ENCODE results near the gene ERP29.
"Not testable (repeated sequence)": the region's sequence is repeated elsewhere in the genome, so short reads cannot be mapped to it uniquely, and the experiment has no call there.

The ERP29 gene

DNA sequence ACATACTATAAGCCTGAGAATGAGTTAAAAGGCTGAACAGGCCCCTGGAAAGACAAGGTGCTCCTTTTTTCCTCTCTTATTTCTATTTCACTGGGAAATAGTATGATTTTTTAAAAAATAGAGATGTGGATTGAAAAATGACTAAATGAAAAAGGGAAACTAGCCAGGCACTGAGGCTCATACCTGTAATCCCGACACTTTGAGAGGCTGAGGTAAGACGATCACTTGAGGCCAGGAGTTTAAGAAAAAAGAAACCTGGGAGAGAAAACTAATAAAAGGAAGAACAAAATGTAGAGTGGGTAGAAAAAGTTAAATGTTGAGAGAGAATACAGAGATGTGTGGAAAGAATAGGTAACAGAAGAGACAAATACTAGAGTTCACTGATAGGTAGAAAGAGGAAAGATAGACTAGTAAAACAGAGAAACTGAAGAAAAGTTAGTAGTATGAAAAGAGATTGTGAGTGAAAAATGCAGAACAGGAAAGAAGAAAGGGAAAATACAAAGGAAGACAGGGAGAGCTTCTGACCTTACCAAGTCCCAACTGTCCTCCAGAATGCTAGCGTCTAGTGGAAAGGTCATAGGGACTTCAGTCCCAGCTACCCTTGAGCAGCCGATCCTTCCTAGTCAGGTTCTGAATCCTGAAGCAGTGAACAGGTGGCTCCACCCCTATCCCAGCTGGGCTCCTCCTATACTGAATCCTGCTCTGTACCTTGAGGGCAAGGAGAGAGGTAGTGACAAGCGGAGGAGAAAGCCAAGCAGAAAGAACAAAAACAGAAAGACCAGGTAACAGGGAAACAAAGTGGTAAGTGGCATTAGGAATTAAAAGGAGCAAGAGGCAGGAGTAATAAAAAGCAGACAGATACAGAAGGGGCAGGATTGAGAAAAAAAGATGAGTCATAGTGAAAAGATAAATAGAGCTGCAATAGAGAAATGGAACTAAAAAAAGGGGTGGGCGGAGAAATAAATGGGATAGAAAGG lies 7.5 kb upstream of the ERP29 start:
- DNase-seq = no peak

DNA sequence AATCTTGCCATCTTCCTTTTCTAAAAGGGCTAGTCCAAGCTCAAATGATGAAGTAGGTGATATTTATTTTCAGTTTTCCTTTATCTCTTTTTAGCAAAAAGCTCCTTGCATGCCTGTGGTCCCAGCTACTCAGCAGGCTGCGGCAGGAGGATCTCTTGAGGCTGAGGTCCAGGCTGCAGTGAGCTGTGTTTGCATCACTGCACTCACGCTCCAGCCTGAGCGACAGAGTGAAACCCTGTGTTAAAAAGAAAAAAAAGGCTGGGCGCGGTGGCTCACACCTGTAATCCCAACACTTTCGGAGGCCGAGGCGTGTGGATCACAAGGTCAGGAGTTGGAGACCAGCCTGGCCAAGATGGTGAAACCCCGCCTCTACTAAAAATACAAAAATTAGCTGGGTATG lies 5.3 kb upstream of the ERP29 start:
- DNase-seq = no peak

DNA sequence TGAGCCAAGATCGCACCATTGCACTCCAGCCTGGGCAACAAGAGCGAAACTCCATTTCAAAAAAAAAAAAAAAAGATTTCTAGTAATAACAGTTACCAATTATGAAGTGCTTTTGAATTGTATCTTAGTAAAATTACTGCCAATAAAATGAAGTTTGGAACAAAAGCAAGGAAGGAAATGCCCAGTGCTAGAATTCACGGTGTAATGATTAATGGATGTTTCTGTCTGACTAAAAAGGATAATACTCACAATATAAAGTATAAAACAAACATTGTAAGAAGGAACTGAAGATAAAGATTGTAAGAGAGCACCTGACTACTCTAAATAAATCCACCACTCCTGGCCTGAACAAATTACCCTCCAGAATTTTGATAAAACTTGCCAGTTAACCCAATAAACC lies 4.3 kb upstream of the ERP29 start:
- no peak for DNase-seq

DNA sequence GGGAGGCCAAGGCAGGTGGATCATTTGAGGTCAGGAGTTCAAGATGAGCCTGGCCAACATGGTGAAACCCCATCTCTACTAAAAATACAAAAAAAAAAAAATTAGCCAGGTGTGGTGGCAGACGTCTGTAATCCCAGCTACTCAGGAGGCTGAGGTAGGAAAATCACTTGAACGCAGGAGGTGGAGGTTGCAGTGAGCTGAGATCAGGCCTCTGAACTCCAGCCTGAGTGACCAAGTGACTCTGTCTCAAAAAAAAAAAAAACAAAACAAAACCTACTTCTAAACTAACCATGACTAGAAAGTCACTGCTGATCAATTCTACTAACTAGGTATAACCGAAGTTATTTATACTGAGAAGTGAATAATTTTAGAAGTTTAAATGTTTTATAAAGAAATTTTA lies 3.6 kb upstream of the ERP29 start:
- DNase-seq = not testable (repeated sequence)

DNA sequence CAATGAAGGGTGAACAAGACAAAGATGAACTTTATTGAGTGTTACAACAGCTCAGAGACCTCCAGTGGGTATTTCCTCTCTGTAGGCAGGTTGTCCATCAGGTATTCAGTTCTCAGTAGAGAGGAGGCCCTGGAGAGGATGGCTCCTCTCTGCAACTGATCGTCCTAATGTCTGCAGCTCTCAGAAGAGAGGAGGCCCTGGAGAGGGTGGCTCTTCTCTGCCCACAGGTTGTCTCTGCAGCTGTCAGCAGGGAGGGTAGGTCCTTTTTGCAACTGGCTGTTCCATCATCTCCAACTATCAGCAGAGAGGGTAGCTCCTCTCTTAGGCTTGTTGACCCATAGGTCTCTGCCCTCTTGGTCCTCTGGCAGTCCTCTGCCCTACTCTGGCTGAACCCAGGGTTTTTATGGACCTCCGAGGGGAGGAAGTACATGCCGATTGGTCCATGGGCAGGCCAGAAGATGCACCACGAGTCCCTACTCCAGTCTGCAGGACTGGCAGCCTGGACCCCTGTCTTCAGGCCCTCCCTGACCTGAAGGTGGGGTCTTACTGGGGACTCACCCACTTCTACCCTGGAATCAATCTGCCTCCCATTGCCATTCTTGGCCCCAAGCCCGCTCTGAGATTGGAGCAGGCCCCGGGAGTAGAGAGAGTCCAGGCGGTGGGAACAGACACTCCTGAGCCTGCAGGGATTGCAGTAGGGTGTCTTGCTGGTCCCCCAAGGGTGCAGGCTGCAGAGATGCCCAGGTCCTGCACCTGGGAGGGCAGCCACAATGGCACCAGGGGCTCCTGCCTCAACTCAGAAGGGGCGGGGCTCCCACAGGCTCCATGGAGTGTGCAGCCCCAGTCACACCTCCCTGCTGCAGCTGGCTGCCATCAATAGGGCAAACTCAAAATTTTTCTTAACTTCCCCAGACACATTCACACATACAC lies 2.5 kb upstream of the ERP29 start:
- DNase-seq = no peak

DNA sequence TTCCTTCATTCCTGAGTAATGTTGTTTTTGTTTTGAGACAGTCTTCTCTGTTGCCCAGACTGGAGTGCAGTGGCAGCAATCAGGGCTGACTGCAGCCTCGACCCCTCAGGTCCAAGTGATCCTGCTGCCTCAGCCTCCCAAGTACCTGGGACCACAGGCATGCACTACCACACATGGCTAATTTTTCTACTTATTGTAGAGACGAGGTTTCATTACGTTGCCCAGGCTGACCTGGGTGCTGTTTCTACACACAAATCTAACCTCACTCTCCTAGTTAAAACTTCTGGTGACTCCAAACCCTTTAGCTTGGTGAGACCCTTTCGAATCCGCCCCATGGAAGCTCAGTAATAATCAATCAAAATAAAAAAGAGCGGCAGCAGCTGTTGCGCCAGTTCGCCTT lies 1.5 kb upstream of the ERP29 start:
- DNase-seq = no peak

DNA sequence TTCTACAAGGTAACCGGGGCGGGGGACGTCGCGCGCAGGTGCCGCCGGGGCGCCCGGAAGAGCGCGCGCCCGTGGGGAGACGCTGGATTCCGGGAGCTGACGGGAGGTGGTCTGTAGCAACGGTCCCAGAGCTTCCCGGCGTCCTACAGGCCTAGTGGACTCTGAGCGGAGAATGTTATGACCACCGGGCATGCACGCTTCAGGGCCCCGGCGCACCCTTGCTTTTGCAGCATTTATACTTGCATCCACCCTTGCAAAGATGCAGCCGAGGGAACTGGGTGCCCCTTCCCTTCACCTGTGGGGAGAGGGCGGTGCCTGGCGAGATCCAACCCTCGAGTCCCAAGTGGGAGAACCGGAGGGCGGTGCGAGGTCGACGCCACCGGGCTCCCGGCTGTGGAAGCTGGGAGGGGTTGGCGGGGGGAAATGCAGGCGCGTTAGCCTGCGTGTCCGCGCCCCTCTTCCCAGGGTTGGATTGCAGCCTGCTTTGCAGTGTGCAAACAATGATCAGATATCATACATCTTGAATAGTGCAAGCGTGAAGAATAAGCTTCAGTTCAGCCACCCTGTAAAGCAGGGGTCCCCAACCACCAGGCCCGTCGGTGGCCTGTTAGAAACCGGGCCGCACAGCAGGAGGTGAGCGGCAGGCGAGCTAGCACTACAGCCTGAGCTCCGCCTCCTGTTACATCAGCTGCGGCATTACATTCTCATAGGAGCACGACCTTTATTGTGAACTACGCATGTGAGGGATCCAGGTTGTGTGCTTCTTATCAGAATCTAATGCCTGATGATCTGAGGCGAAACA lies 576 bp downstream of the ERP29 start:
- peak; percentile 64 for DNase-seq

DNA sequence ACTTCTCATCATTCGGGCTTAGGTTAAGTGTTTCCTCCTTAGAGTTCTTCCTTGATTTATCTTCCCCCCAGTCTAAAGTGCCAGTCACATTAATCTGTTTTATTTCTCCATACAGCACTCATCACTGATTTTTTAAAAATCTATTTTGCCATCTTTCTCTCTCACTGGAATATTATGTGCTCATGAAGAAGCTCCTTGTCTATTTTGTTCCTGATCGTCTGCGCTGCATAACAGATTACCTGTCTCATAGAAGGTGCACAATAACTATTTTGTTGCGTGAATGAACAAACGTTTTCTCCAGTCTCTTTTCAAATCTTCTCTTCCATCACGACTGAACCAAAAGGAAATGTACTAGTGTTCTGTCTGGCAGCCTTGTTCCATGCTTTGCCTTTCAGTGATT lies 2.7 kb downstream of the ERP29 start:
- no peak for DNase-seq

DNA sequence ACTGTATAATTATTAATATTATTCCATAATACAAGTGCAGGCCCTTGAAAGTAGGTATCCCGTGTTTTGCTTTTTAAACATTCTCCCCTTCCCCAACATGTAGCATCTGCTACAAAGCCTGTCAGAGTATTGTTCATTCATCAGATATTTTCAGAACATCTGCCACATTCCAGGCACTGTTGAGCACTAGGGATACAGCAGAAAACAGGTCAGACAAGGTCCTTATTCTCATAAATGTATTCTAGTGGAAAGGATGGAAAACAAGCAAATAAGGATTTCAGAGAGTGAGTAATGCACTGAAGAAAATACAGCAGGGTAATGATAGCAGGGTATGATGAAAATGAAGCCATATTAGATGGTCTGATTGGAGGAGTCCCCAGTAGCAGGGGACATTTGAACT lies 3.8 kb downstream of the ERP29 start:
- no peak for DNase-seq

DNA sequence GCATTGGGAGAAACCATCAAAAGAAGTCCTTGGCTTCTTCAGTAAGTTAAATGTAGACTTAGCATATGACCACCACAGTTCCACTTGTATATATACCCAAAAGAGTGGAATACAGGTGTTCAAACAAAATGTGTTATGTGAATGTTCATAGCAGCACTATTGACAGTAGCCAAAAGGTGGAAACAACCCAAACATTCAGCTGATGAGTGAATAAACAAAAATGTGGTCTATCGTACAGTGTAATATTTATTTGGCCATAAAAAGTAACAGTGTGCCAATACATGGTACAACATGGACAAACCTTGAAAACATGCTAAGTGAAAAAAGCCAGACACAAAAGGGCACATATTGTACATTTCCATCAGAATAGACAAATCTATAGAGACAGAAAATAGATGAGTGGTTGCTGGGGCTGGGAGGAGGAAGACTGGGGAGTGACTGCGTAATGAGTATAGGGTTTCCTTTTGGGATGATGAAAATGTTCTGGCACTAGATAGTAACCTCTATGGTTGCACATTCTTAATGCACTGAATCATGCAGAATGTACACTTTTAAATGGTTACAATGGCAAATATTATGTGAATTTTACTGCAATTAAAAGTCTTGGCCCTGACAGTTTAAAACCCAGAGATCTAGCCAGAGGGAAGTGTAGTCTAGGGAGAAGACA lies 5.5 kb downstream of the ERP29 start:
- DNase-seq = no peak

DNA sequence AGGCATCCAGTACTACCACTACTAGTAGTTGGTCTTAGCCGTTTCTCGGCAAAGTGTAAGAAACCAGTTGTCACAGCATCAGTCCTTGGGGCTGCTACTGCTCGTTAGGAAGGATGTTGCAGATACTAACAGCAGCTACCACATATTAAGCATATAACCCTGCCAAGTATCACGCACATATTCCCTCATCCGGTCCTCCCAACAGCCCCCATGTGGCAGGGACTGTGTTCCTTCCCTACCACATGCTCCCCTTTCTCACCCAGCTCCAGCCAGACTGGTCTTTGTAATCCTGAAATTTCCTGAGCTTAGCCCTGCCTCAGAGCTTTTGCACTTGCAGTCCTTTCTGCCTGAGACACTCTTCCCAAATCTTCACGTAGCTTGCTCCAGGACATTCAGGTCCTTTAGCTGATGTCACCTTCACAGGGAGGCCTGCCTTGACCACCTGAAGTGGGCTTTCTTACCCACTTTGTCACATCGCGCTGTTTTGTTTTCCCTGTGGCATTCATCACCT lies 7.8 kb downstream of the ERP29 start:
- no peak for DNase-seq

DNA sequence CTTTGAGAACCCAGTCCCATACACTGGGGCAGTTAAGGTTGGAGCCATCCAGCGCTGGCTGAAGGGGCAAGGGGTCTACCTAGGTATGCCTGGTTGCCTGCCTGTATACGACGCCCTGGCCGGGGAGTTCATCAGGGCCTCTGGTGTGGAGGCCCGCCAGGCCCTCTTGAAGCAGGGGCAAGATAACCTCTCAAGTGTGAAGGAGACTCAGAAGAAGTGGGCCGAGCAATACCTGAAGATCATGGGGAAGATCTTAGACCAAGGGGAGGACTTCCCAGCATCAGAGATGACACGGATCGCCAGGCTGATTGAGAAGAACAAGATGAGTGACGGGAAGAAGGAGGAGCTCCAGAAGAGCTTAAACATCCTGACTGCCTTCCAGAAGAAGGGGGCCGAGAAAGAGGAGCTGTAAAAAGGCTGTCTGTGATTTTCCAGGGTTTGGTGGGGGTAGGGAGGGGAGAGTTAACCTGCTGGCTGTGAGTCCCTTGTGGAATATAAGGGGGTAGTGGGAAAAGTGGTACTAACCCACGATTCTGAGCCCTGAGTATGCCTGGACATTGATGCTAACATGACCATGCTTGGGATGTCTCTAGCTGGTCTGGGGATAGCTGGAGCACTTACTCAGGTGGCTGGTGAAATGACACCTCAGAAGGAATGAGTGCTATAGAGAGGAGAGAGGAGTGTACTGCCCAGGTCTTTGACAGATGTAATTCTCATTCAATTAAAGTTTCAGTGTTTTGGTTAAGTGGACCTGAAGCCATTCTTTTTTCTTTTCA lies 9.2 kb downstream of the ERP29 start:
- DNase-seq = no peak

DNA sequence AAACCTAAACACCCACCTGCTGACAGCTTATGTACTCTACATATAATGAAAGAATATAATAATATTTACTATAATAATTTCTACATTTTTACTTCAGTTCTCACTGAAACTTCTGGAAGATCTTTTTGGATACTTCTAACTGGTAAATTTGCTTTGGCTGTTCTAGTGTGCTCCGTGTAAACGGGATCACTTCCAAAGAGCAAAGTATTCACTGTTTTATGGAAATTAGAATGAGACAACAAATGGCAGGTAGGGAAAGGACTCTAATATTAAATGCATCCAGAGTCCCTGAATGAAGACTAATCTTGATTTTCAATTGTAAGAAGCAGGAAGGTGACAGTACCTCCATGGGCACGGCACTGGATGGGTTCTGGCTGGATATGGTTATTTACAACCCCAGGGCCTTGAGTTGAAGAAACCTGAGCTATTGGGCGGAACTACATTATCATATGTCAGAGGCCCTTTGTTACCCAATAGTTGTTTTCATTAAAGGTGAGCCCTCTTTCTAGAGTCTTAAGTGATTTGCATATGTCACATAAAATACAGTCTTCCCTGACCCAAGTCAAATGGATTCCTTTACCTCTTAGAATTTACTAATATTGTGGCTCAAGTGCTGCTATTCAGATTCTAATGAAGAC lies 10.7 kb downstream of the ERP29 start:
- no peak for DNase-seq

DNA sequence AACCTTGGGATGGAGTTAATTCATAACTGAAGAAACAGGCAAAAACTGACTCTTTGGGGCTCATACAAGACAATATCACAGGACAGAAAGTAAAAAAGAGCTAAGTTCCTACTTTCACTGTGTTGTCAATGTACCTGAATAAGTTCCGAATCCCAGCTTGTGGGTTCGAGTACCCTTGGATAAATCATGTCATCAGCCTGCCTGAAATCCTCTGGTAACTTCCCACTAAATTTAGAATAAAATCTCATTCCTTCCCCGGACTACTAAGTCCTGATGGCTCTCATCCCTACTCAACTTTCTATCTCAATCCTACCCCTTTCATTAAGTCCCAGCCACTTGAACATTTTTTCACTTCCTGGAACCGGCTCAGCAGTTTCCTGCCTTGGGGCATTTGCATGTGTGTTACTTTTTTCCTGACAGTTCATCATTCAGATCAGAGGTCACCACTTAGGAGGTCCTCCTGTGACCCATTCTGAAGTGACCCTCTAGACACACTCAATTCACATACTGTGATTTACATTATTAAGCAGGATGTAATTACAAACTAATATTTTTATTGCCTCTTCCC lies 12.7 kb downstream of the ERP29 start:
- no peak for DNase-seq

DNA sequence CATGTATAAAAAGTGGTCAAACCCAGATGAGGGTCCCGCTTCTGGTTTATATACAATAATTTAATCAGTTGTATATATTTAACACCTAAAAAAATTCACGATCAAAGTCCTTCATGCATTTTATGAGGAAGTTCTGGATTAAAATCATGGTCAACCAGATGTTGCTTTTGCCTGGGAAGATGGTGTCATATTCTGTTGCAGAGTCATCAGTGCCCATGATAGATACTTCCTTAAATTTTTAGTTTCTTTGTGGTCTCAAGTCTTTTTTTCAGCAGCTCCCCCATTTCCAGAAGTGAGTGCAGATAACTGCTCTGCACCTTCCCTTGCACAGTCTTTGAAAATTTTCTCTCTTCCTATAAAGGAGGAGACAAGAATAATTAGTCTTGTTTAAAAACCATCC lies 16.1 kb downstream of the ERP29 start:
- DNase-seq = peak; percentile 61

DNA sequence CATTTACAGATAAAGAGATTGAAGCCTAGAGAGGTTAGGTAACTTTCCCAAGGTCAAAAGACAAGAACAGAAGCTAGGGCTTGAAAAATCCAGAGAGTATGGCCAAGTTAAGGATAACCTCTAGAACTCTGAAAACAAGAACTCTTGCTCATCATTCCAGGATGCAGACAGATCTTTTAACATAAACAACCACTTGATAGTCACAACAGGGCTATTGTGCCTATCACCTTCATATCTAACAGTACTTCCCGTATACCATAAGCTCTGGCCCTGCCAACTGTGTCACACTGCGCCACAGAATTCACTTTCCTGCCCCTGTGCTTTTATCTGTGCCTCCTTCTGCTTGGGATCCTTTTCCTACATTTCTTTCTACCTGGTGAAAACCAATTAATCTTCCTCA lies 18.2 kb downstream of the ERP29 start:
- no peak for DNase-seq

DNA sequence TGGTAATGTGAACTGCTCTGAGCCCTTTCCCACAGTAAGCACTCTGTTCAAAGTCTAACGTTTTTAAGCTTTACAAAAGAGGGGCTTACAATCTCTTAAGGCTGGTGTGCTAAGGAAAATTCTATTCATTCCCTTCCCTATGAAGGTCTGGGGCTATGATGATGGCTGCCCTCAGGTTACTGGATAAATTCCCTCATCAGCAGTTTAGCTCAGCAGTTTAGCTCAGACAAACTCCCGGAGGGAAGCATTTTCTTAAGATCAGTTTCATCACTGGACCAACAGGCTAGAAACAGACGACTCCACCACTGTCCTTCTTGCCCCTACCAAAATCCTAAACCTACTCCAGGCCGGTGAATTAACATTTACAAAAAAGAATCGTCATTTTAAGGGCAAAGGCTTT lies 19.1 kb downstream of the ERP29 start:
- no peak for DNase-seq

DNA sequence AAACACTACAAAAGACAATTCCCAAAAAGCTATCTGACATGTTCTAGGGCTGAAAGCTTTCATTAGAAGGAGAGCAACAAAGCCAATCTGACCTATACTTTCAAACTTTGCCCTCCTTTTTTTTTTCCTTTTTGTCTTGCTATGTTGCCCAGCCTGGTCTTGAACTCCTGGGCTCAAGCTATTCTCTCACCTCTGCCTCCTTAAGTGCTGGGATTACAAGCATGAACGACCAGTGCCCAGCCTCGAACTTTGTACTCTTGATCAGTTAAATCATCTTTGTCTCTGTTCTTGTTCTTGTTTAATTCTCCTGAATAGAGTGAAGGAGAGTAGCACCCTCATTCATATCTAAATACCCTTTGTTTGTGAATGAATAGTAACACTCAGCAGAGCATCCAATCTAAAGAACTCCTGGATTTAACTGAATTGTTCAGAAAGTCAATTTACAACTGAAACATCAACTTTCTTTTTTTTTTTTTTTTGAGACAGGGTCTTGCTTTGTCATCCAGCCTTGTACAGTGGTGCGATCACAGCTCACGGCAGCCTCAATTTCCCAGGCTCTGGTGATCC lies 22.1 kb downstream of the ERP29 start:
- no peak for DNase-seq

DNA sequence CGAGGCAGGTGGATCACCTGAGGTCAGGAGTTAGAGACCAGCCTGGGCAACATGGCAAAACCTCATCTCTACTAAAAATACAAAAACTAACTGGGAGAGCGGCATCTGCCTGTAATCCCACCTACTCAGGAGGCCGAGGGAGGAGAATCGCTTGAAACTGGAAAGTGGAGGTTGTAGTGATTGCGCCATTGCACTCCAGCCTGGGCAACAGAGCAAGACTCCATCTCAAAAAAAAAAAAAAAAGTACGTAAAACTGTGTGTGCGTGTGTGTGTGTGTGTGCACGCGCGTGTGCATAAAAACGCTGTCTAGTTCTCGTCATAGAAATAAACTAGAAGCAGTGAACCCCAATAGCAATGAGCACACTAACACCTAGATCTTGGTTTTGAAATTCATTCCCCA lies 23.4 kb downstream of the ERP29 start:
- not testable (repeated sequence) for DNase-seq

DNA sequence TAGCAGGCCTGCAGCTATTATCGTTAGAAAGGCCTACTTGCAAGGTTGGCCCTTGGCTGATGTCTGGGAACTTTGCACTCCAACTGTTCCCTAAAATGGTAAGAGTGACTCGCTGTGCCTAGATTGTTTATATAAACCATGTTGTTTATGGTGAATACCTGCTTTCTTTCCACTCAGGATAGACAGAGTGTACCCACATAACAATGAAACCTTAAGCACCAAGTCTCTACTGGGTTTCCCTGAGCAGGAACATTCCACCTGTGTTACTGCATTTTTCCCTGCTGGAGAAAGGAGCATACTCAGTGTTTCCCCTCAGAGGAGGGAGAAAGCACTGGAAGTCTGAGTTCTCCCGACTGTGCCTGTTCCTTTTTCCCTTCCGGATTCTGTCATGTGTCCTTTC lies 32.8 kb downstream of the ERP29 start:
- DNase-seq = no peak

Data from GF-D8 (cell line).